Measurements from ENCODE around the gene FOXO1.

FOXO1 gene

GRCh38 chr13:40537146-40537895, 129.1 kb downstream of the FOXO1 start:
- DNase-seq: peak in 1 of 2 experiments; percentile 24

DNA sequence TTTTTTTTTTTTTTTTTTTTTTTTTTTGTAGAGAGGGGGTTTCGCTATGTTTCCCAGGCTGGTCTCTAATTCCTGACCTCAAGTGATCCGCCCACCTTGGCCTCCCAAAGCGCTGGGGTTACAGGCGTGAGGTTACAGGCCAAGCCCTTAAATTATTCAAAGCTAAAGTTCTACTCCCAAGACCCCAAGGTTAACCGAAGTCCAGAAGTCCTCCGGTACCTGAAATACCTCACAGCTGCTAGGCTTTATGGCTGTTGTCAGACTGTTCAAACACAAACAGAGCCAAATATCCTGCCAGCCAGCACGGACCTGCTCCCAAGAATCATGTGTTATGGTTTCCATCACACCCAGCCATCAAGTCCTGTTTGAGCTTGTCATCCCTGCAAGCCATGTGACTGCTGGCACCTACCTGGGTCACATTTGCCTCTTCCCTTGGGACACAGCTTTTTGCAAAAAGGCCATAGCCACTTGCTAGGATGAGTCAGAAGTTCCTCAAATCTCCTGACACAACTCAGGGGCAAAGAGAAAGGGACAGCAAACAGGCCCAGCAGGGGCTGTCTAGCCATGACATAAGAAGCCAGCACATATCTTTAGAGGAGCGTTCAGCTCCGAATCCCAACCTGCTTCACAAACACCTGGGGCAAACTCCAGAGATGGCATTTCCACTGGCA, 129.9 kb downstream of the FOXO1 start:
- DNase-seq: no peak

GRCh38 chr13:40535345-40535836, 131.1 kb downstream of the FOXO1 start:
- no peak for DNase-seq

- no peak for DNase-seq
Measured at GRCh38 chr13:40534456-40534855, 132.0 kb downstream of the FOXO1 start.

DNA sequence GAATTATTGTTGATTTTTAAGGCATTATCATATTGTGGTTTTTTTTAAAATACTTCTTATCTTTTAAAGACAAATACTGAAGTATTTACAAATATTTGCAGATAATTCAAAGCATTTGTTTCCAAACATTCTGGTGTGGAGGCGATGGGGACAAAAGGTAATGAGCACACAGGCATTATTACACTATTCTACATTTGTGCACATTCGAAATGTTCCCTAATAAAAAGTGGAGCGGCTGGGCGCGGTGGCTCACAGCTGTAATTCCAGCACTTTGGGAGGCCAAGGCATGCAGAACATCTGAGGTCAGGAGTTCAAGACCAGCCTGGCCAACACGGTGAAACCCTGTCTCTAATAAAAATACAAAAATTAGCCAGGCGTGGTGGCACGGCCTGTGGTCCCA, 133.4 kb downstream of the FOXO1 start:
- DNase-seq: no peak

GRCh38 chr13:40530961-40531360, 135.5 kb downstream of the FOXO1 start:
- no peak for DNase-seq

DNA sequence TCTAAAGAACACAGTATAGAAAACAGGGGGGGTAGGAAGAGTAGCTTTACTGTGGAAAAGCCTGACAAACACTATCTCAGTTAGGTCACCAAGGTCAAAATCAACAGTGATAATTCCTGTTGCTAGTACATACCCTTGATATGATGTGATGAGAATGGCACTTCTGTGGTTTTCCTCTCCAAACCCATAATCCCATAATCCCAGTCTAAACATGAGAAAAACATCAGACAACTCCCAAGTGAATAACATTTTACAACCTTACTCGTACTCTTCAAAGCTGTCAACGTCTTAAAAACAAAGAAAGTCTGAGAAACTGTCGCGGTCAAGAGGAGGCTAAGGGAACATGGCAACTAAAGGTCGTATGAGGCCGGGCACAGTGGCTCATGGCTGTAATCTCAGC, 137.6 kb downstream of the FOXO1 start:
- DNase-seq: no peak

DNA sequence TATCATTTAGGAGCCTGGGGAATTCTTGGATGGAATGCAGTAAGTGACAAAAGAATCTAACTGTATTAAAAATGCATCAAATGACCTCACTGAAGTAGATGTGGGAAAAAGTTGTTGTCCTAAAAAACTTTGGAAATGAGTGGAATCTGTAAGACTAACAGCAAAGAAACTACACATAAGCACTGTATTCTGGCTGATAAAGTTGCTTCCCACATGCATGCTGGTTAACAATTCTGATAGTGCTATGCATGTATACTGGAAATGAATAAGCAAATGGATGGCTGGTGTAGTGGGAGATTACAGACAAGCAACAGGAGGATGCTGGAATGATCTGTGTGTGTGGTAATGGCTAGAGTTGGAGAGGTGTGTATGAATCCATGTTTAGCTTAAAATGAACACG, 138.5 kb downstream of the FOXO1 start:
- no peak for DNase-seq

GRCh38 chr13:40522282-40522681, 144.2 kb downstream of the FOXO1 start:
- no peak for DNase-seq

GRCh38 chr13:40520916-40521315, 145.5 kb downstream of the FOXO1 start:
- no peak for DNase-seq

GRCh38 chr13:40519637-40520036, 146.8 kb downstream of the FOXO1 start:
- no peak for DNase-seq

DNA sequence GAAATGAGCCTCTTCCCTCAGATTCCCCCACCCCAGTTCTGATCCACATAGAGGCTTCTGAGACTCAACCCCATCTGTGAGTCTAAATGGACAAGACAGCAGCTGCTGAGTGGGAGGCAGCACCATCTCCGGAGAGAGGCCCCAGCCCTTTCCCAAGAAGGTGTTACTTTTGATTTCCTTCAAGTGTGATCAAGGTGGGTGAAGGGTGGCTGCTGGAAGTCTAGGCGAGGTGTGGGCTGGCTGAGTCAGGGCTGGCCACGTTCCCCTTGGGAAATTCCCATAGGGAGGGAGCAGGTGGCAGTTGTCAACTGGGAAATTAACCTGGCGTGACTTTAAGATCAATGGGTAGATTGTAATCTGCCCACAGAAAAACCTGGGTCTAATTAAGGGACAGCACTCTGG, 148.0 kb downstream of the FOXO1 start:
- DNase-seq: no peak

DNA sequence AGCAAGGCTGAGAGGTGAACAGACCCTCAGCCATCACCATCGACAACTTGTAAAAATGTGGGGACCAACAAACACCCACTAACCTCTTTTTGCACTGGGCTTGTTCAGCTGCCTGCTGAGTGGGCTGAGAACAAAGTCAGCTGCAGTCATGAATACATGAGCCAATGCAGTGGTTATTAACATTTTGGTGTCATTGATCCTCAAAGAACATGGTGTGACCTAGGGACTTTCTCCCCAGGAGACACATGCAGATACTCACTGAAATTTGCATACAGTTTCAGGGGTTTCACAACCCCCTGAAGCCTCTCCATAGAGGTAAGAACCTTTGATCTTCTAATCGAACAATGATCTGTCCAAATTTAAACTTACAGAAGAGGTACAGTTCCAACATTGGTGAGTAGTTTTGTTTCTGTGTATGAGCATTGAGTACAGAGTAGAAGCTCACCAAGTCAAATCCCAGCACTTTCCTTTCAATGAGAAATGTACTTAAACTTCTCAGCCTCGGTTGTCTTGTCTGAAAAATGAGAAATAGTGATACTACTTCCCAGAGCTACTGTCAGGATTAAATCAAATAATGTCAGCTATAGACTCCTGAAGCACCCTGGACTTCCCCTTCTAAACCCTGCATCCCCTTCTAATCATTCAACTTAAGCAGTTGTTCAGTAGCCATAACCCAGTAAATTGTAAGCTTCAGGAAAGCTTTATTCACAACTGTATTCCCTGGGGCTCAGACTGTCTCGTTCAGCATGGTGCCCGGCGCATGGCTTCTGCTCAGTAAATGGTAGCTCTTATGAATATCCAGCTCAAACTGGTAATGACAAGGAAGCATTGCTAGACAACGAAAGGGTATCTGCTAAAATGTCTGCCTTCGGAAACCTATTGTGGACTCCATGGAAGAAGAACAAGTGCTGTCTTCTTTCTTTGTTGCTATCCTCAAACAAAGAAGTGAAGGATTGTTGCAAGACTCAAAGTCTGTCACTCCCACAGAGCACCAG, 148.7 kb downstream of the FOXO1 start:
- DNase-seq: no peak

DNA sequence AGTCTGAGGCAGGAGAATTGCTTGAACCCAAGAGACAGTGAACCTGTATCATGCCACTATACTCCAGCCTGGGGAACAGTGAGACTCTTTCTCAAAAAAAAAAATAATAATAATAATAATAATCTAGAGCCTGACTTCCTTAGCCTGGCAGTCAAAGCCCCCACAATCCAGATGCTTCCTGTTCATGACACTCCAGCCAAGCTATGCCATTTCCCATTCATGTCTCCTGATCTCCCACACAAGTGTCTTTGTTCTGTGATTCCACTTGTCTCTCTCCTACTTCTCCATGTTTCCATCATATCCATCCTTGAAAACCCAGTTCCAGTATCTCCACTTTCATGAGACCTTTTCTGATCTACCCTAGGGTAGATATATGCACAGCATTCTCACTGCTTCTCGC, 150.7 kb downstream of the FOXO1 start:
- DNase-seq: no peak

- DNase-seq: no peak
Measured at GRCh38 chr13:40514802-40515201, 151.6 kb downstream of the FOXO1 start.

DNA sequence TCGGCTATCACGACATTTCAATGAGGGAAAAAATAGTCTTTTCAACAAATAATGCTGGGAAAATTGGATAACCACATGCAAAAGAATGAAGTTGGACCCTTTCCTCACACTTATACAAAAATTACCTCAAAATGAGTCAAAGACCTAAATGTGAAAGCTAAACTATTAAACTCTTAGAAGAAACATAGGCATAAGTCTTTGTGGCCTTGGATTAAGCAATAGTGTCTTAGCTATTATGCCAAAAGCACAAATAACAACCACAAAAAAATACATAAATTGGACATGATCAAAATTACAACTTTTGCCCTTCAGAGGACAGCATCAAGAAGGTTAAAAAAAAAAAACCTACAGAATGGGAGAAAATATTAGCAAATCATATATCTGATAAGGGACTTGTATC, 156.6 kb downstream of the FOXO1 start:
- no peak for DNase-seq

DNA sequence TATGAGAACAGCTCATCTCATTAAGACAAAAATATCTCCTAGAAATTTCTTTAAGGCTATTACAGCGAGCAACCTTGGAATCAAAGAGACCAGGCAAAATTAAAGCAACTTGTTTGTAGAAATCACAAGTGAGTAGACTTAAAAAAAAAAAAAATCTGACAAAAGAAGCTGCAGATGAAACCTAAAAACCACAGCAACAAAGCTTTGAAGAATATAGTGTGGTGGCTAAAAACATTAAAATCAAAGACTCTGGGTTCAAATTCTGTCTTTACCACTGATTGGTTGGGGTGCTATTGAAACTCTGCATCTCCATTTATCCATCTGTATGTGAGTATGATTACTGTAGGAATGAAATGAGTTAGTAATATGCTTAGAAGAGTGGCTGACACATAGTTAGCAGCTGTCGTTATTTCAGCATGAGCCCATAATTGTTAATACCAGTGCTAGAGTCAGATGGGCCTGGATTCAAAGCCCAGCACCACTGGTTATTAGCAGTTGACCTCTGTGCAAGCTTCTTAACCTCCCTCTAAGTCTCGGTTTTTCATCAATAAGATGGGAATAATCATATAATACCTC, 157.6 kb downstream of the FOXO1 start:
- no peak for DNase-seq

DNA sequence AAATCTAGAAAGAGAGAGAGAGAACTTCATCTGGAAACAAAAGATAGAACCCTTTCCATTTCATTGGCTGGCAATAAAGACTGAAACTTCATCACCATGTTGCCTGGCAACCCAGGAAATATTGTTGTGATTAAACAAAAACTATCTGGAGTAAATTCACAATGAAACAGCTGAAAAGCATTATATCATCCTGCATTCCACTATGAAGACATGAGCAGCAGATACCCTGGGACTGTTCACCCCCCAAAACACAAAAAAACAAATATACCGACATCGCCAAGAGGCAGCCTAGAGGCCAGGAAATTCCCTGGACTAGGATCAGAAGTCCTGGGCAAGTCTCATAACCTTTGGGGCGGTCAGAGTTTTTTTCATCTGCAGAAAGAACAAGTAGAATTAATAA, 158.3 kb downstream of the FOXO1 start:
- no peak for DNase-seq

DNA sequence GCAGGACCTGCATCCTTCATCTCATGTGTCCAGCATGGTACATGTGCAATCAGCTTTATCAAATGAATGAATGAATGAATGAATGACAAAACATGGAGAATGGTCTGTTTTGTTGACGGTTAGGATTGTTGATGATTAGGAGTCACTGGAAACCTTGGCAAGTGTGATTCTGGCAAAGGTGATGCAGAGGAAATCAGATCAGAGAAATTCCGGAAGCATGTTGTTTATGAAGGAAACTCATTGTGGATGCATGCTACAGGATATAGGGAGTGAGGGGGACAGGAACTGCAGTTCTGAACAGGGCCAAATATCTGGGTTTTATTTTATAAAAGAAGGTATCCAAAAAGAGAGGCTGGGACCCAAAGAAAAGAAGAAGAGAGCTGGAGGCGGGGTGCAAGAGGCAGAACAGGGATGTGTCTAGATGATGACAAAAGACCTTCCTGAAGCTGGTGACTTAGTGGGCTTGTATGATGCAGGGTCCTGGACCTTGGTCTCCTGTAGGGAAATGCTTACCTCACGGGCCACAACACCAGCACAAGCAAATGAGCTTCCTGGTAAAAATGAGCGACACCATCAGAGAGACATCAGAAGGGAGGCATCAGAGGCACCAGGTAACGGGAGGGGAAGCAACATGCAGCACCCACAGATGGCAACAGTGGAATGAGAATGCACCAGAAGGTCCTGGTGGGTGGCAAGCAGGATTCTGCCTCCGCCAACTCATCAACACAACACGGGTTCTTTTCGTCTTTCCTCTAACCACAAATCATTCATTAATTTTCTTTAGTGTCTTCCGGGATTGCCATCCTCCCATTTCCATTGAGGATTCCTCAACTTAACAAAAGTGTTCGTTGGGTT, 159.6 kb downstream of the FOXO1 start:
- no peak for DNase-seq

Data from NCI-H446 (cell line).